ENCODE data around the gene CAND2.
A peak's percentile ranks its signal among the peaks of the same experiment; 100 is the strongest.
"Not testable (repeated sequence)": the region's sequence is repeated elsewhere in the genome, so short reads cannot be mapped to it uniquely, and the experiment has no call there.

CAND2 gene

GRCh38 chr3:12832350-12833221 lies 36.1 kb downstream of the CAND2 start:
- no peak for DNase-seq

DNA sequence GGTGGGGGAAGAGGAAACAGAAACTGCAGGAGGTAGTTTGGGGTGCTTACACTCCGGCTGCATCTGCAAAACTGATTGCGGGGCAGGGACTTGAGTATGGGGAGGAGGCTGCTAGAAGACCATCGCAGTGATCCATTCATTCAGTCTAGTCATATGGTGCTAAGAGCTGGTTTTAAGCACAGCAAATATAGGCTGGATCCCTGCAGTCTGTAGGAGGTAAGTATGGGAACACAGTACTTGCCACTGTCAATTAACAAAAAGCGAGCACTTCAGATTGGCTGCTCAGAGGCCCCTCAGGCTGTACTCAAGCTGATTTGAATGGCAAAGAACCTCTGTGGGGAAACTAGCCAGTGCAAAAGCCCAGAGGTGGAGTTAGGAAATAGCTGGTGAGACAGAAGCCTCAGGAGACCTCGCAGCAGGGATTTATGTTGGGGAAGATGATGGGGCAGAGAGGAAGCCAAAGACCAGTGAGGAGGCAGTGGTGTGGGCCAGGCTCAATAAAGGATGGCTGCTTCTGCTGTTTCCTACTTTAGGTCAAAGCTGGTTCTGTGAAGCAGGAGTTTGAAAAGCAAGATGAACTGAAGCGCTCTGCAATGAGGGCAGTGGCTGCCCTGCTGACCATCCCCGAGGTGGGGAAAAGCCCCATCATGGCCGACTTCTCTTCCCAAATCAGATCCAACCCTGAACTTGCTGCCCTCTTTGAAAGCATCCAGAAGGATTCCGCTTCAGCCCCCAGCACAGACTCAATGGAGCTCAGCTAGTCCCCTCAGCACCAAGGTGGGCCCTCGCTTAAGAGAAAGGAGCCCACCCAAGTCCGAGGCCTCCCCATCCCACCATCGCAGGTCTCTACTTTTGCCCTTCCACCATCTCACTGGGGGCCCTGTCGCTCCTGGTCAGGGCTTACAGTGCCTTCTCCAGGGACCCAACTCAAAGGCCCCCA lies 37.0 kb downstream of the CAND2 start:
- DNase-seq, result no peak

DNA sequence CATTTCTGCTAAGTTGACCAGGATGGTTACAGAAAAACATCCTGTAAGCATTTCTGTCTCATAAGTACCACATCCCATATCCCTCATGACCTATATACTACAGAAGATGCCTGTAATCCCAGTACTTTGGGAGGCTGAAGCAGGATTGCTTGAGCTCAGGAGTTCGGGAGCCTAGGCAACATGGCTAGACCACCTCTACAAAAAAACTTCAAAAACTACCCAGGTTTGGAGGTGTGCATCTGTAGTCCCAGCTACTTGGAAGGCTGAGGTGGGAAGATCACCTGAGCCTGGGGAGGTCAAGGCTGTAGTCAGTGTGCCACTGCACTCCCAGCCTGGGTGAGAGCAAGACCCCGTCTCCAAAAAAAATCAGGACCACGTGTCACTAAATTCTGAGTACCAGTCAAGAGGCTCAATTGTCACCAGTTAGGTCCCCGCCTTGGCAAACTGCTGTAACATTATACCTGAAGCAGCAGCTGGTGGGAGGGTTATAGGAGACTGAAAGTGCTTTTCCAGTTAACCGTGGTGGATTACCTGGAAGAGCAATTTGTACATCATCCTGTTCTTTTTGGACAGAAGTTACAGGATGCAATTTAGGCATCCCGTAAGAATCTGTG lies 38.7 kb downstream of the CAND2 start:
- no peak for DNase-seq

- DNase-seq, result no peak
Measured at GRCh38 chr3:12837295-12837986, 41.0 kb downstream of the CAND2 start.

GRCh38 chr3:12838179-12838965 lies 41.9 kb downstream of the CAND2 start:
- DNase-seq, result no peak

DNA sequence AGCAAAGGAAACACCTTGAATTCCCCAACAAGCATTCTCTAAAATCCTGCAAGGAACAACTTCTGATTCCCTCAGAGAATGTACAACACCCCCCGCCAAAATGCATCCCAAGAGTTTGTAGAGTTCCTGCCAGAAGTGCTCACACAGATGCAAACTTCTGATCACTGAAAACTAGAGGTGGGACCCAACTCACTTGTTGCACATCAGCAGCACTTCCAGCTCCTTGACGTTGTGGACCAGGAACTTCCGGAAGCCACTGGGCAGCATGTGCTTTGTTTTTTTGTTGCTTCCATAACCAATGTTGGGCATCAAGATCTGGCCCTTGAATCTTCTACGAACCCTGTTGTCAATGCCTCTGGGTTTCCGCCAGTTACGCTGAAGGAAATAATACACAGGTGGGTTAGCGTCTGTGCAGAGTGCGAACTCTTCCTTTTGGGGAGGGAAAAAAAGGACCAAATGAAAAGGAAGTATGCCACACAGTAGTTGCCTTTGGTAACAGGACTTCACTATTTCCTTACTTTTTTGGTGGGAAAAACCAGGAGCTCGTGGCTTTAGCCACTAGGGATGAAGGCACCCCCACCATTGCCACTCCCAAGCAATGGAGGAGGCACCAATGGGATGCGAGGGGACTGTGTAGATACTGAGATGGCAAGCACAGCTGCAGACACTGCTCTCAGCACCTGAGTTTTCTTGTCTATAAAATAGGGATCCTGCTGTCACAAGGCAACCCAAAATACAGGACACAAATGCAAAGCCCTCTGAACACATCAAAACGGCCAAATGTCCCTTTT lies 42.9 kb downstream of the CAND2 start:
- DNase-seq, result no peak

DNA sequence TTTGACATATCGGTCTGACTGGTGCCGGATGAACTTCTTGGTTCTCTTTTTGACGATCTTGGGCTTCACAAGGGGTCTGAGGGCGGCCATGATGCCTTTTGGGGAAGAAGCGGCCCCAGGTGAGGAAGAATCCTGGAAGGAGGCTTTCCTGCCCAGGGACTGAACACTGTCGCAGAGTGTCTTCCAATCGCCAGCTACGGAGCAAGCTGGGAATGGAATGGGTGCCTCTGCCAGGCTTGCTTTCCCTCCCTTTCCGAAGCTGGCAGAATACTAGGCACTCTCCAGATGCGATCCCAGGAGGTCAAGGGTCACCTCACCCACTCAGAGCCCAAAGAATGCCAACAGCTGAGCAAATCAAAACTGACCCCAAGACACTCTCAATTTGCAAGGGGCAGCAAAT lies 43.7 kb downstream of the CAND2 start:
- DNase-seq, result not testable (repeated sequence)

- no peak for DNase-seq
Measured at GRCh38 chr3:12840591-12841148, 44.2 kb downstream of the CAND2 start.

DNA sequence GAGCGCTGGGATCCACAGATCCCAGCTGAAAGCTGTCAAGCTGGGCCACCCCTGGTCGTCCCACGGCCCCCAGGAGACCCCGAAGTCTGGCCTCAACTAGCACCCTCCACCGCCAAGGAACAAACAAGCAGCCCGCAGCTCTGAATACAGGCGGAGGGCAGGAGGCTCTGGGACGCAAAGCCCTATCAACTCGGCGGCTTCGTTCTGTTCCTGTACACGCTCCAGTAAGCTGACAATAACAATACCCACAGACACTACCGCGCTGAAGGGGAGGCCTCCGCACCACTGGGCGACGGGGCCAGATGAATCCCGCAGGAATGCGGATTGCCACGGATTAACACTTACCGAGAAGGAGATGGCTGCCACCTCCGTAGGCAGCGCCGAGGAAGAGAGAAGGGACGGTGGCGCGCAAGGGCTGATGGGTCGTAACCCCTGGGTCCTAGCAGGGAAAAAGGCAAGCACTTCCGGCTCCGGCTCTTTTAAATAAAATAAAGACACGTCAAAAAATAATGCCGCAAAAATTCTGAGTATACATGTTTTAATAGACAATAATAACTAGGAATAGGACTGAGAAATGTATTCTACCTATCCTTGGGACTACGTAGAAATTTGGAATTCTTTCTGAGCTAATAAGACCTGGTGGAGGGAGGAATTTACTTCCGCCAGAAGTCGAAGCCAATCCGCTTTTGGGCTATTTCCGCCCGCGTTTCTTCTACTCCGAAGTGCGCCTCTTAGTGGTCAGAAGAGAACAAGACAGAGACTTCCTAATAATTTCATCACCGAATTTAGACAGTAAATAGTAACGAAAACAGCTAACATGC lies 44.9 kb downstream of the CAND2 start, which contains the start of gene RPL32:
Gene RPL32 (minus strand): TSS at position 417 of the 821 bp plus-strand sequence. CDS start 1,328 bp downstream, outside the sequence.
- peak; percentile 66 for DNase-seq

DNA sequence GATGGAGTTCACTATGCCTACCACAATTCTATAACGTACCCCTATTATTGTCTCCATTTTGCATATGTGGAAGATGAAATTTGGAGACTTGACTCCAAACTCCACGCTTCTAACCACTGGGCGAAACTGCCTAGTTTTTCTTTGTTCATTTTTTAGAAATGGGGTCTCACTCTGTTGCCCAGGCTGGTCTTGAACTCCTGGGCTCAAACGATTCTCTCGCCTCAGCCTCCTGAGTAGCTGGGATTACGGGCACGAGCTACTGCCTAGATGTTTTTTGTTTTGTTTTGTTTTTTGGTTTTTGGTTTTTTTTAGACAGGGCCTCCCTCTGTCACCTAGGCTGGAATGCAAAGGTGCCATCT lies 45.5 kb downstream of the CAND2 start:
- no peak for DNase-seq

GRCh38 chr3:12842469-12842868 lies 46.0 kb downstream of the CAND2 start:
- DNase-seq, result no peak

DNA sequence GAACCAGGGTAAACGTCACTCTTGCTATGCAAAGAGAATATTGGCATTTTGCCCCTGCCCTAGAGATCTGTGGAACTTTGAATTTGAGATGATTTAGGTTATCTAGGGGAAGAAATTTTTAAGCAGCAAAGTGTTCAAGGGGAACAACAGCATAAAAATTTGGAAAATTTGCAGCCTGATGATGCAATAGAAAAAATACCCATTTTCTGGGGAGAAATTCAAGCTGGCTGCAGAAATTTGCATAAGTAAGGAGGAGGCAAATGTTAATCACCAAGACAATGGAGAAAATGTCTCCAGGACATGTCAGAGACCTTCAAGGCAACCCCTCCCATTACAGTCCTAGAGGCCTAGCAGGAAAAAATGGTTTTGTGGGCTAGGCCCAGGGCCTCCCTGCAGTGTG lies 49.3 kb downstream of the CAND2 start:
- DNase-seq, result no peak

DNA sequence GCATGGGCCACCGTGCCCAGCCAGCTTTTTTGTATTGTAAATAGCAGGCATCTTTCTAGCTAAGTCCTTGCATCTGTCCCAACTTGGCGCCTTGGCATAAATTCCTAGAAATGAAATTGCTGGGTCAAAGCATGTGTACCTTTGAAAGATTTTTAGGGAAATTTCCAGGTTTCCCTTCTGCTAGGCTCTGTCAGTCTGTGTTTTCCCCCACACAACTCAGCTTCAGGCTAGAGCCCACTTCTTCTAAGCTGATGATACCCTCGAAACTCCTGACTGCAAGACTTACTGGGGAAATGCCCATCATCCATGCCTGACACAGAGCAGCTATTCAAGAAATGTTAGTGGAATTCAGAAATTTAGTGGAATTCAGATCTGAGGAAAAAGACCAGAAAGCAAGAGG lies 55.7 kb downstream of the CAND2 start:
- DNase-seq, result no peak

DNA sequence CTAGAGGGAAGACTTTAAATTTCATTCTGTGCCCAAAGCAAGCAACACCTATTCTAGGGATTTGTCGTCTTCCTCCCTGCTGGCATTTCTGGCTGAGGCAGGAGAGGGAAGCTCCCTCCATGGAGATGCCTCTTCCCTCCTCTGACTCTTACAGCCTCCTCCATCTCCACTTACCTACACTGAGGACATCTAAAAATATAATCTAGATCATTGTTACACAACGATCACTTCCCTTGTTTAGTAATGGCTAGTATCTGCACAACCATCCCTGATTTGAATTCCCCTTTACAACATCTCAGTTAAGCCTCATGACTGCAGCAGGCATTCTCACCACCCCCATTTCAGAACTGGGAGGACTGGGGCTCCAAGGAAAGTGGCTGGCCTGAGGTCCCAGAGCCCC lies 57.4 kb downstream of the CAND2 start:
- DNase-seq, result not testable (repeated sequence)

DNA sequence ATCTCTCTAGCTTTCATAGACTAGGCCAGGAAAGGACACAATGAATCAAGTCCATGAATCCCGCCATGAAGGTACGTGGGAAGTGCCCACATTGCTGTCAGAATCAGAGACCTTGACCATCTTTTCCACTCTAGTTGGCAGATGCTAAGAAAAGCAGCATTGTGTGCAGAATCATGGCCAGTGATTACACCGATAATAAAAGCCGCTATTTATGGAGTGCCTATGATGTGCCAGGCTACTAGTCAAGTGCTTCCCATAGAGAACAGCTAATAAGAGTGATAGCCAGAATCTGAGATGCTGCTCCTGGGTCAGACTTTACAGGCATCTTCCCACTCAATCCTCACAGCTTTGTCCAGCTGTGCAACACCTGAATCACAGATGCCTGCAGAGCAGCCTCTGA lies 58.1 kb downstream of the CAND2 start:
- no peak for DNase-seq

GRCh38 chr3:12856626-12857025 lies 60.1 kb downstream of the CAND2 start:
- no peak for DNase-seq

DNA sequence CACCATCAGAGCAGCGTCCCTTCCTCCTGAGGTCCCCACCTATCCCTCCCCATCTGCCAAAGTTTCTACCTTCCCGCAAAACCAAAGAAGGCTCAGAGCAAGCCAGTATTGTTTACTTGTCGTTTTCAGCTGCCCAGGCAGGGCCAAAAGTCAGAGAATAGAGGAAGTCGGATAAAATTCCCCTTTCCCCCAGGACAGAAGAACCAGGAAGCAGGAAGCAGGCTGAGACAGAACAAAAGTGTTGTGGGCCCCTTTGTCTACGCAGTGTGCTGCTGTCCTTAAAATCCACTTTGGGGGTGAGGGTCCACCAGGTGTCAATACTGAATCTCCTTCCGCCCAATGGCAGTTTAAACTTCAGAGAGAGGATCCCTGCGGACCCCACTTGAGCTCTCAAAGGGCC lies 63.4 kb downstream of the CAND2 start:
- DNase-seq, result no peak

DNA sequence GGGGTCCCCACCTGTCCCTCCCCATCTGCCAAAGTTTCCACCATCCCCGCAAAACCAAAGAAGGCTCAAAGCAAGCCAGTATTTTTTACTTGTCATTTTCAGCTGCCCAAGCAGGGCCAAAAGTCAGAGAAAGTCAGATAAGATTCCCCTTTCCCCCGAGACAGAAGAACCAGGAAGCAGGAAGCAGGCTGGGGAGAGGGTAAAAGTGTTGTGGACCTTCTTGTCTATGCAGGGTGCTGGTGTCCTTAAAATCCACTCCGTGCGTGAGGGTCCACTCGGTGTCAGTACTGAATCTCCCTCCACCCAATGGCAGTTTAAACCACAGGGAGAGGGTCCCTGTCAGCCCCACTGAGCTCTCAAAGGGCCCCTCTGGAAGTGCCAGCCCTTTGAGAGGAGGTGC lies 65.1 kb downstream of the CAND2 start:
- DNase-seq, result no peak

GRCh38 chr3:12862387-12862786 lies 65.9 kb downstream of the CAND2 start:
- DNase-seq, result no peak

DNA sequence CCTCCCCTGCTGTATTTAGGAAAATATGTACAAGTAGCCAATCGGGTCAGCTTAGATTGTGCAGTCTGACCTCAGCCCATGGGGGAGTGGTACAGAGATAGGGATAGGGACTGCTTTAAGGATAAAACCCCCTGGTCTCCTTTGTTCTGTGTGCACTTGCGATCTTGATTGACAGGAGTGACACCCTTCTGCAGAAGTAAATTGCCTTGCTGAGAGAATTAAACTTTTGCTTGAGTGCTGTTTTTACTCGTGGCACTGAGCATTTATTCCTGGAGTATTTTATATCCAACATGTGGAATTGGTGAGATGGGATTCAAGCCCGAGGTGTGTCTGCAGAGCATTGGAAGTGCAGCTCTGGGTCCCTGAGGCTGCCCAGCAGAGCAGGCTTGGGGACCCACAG lies 68.8 kb downstream of the CAND2 start:
- DNase-seq, result no peak

Data from NCI-H1105 (cell line).